ENCODE data around the gene ZBTB38.

DNA sequence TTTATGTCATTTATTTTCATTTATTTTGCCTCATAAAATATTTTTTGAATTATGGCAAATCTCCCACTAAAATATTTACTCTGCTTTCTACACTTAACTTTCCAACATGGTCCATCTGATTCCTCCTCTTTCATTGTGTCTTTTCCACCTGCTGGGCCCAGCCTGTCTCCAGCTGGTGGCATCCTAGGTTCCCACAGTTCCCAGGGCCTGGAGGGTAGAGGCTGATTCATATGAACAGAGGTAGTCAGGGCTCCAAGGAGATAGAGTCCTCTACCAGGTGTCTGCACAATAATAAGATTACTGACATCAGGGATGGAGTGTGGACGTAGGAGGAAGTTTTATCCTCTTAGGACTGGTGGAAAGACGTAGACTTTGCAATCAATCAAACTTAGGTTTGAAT lies 14.3 kb downstream of the ZBTB38 start:
- no peak for TF ChIP-seq EZH2 (IDR thresholded peaks at IDR 0.05; ENCODE audit: low read length, unreplicated experiment)
- no peak for TF ChIP-seq CTCF (conservative IDR thresholded peaks at IDR 0.05; ENCODE audit: low read depth, low read length)
- TF ChIP-seq EZH2phosphoT487 (IDR thresholded peaks at IDR 0.05; ENCODE audit: borderline replicate concordance, low read length), result no peak
